Measurements from ENCODE around the gene CPB2. TPM values are rescaled to one million over a fixed set of nuclear protein-coding genes. Genes with fewer than 3 reads are reported as not detected.

The CPB2 gene
- total RNA-seq, 2 donors from 2014 or later = 0.40 TPM; not detected in 1

GRCh38 chr13:46041419-46041839 lies 63.4 kb downstream of the CPB2 start:
- Histone ChIP-seq H3K9ac (ENCODE audit: low read depth in 2 of 2, low read length in 2 of 2) (no peak overlapping the region), H3K4me3 (no peak overlapping the region), H3K9me3 (no peaks in the 10 kb centered on the region), H3K36me3 (no peaks in the 10 kb centered on the region), H3K4me1 (no peaks in the 10 kb centered on the region), H3K27ac (no peak overlapping the region), H3K27me3 (no peaks in the 10 kb centered on the region)
- no peak for DNase-seq
- intact Hi-C loops (cut with DNase I) = no loop called here
- no peak for TF ChIP-seq CTCF (IDR thresholded peaks at IDR 0.05)

GRCh38 chr13:46040763-46041162 lies 64.1 kb downstream of the CPB2 start:
- no peak for TF ChIP-seq CTCF (IDR thresholded peaks at IDR 0.05)
- Histone ChIP-seq H3K9ac (ENCODE audit: low read depth in 2 of 2, low read length in 2 of 2) (no peak overlapping the region), H3K4me1 (no peaks in the 10 kb centered on the region), H3K9me3 (no peaks in the 10 kb centered on the region), H3K4me3 (no peak overlapping the region), H3K27me3 (no peaks in the 10 kb centered on the region), H3K27ac (no peak overlapping the region), H3K36me3 (no peaks in the 10 kb centered on the region)
- intact Hi-C loops (cut with DNase I) = no loop called here
- DNase-seq = no peak

GRCh38 chr13:46039411-46040182 lies 65.2 kb downstream of the CPB2 start:
- no peaks in the 10 kb centered on the region for H3K4me1 ChIP-seq
- no peaks in the 10 kb centered on the region for H3K27me3 ChIP-seq
- no peak overlapping the region for H3K4me3 ChIP-seq
- intact Hi-C loops (cut with DNase I) = no loop called here
- H3K36me3 ChIP-seq = no peaks in the 10 kb centered on the region
- no peak overlapping the region for H3K27ac ChIP-seq
- TF ChIP-seq CTCF (IDR thresholded peaks at IDR 0.05) = no peak
- no peak overlapping the region for H3K9ac ChIP-seq (ENCODE audit: low read depth in 2 of 2, low read length in 2 of 2)
- H3K9me3 ChIP-seq = no peaks in the 10 kb centered on the region
- DNase-seq = no peak

GRCh38 chr13:46038296-46038695 lies 66.5 kb downstream of the CPB2 start:
- Histone ChIP-seq H3K4me3 (no peak overlapping the region), H3K9ac (ENCODE audit: low read depth in 2 of 2, low read length in 2 of 2) (no peak overlapping the region), H3K9me3 (no peaks in the 10 kb centered on the region), H3K27ac (no peak overlapping the region), H3K36me3 (no peaks in the 10 kb centered on the region), H3K4me1 (no peaks in the 10 kb centered on the region), H3K27me3 (no peaks in the 10 kb centered on the region)
- DNase-seq = no peak
- no peak for TF ChIP-seq CTCF (IDR thresholded peaks at IDR 0.05)
- intact Hi-C loops (cut with DNase I) = no loop called here

- Histone ChIP-seq H3K27me3 (no peaks in the 10 kb centered on the region), H3K27ac (no peak overlapping the region), H3K4me3 (no peak overlapping the region), H3K9ac (ENCODE audit: low read depth in 2 of 2, low read length in 2 of 2) (no peak overlapping the region), H3K9me3 (no peaks in the 10 kb centered on the region), H3K36me3 (no peaks in the 10 kb centered on the region), H3K4me1 (no peaks in the 10 kb centered on the region)
- intact Hi-C loops (cut with DNase I) = no loop called here
- DNase-seq = no peak
- TF ChIP-seq CTCF (IDR thresholded peaks at IDR 0.05) = no peak
These were observed 69.8 kb downstream of the CPB2 start for GRCh38 chr13:46035066-46035465.
